K562 (cell line): ENCODE measurements around the gene UCP3. TPM values are rescaled to one million over a fixed set of nuclear protein-coding genes. Genes with fewer than 3 reads are reported as not detected.

Experiments
- ATAC-seq: fragments of 200-7000 bp; cut with Tn5 transposase; 3 replicates; pipeline ENCODE4 v1.9.1; 2020; ENCODE audit warnings: moderate library complexity
- BruUV-seq: library from RNA; stranded (reverse); fragments of 400-500 nt; replicated peaks from 2 replicates; lab custom pipeline; 2021; lab: Mats Ljungman, UMichigan
- CTCF ChIA-PET: fragments of 300-600 bp; formaldehyde crosslinking; extraction: SDS; loops from one replicate; lab custom pipeline; 2021; ENCODE audit warnings: low intra/inter-chr PET ratio; lab: Yijun Ruan, JAX
- POLR2A ChIA-PET: fragments of 300-600, 350-650 bp; sonication (Branson Sonifier 250); formaldehyde crosslinking; extraction: SDS; loops from one replicate; lab custom pipeline; 2021; ENCODE audit warnings: antibody characterized with exemption, inconsistent platforms; lab: Yijun Ruan, JAX
- DNase-seq, 4 experiments: peaks; one replicate each; pipeline versions ENCODE4 v3.0.0 to v3.0.0-alpha.2; 2011 to 2018; ENCODE audit warnings: low spot score in 3 of 4, mixed read lengths in 3 of 4; ENCODE audit errors: extremely low read depth in 1 of 4
- FAIRE-seq: peaks from 2 replicates; lab custom pipeline; 2011; peaks lifted over from hg19 to GRCh38; lab: Jason Lieb, UNC
- H2AFZ ChIP-seq: 2 replicates; pipeline ENCODE4 v1.6.0; 2011; ENCODE audit warnings: low read depth, low read length, control low read depth, inconsistent platforms
- H3K27ac ChIP-seq: fragments of 200-600 bp; 3 replicates; pipeline ENCODE4 v1.8.0; 2011; ENCODE audit warnings: low read depth, mild to moderate bottlenecking, control low read depth, inconsistent platforms, low read length, moderate library complexity, mixed read lengths; ENCODE audit errors: extremely low read depth
- H3K27me3 ChIP-seq, 2 experiments: fragments of 300-600 bp in 1 of 2; 2 replicates in 1 of 2; 3 replicates in 1 of 2; pipeline versions ENCODE4 v1.6.0 to v1.8.0; 2011; ENCODE audit warnings: inconsistent platforms in 2 of 2, low read length in 2 of 2, mild to moderate bottlenecking in 1 of 2, mixed read lengths in 1 of 2, moderate library complexity in 1 of 2; ENCODE audit not compliant: control insufficient read depth in 2 of 2, insufficient read depth in 2 of 2
- H3K36me3 ChIP-seq: fragments of 300-600 bp; 3 replicates; pipeline ENCODE4 v1.8.0; 2011; ENCODE audit warnings: mild to moderate bottlenecking, low read length, inconsistent platforms; ENCODE audit not compliant: control insufficient read depth, insufficient read depth
- H3K4me1 ChIP-seq, 2 experiments: fragments of 200-600 bp in 1 of 2; replicated peaks in 1 of 2; 2 replicates in 1 of 2; 3 replicates in 1 of 2; pipeline versions ENCODE4 v1.5.1 to v1.8.0; 2011; ENCODE audit warnings: inconsistent platforms in 2 of 2, low read length in 2 of 2, mild to moderate bottlenecking in 1 of 2, mixed read lengths in 1 of 2, moderate library complexity in 1 of 2; ENCODE audit not compliant: control insufficient read depth in 2 of 2, insufficient read depth in 2 of 2
- H3K4me2 ChIP-seq: 2 replicates; pipeline ENCODE4 v1.6.1; 2011; ENCODE audit warnings: low read length, control low read depth, inconsistent platforms, mixed read lengths; ENCODE audit not compliant: insufficient read depth
- H3K4me3 ChIP-seq: fragments of 200-600 bp; sonication (generic), shearing (Covaris generic); 2 replicates; pipeline ENCODE4 v1.5.1; 2016; ENCODE audit warnings: control low read depth, inconsistent platforms
- H3K79me2 ChIP-seq: fragments of 200-600 bp; 3 replicates; pipeline ENCODE4 v1.8.0; 2011; ENCODE audit warnings: low read length, inconsistent platforms; ENCODE audit not compliant: control insufficient read depth, insufficient read depth
- H3K9ac ChIP-seq, 2 experiments: 2 replicates each; pipeline versions ENCODE4 v1.6.0 to v1.6.1; 2011; ENCODE audit warnings: low read depth in 2 of 2, low read length in 2 of 2, control low read depth in 1 of 2, inconsistent platforms in 1 of 2, mild to moderate bottlenecking in 1 of 2, mixed read lengths in 1 of 2; ENCODE audit not compliant: insufficient read depth in 1 of 2
- H3K9me1 ChIP-seq: one replicate; pipeline ENCODE4 v1.6.0; 2011; ENCODE audit warnings: inconsistent platforms, mild to moderate bottlenecking, low read length, moderate library complexity; ENCODE audit not compliant: control insufficient read depth, insufficient read depth
- H3K9me3 ChIP-seq: replicated peaks from 2 replicates; pipeline ENCODE4 v1.5.1; 2011; ENCODE audit warnings: low read depth, low read length, inconsistent platforms; ENCODE audit not compliant: control insufficient read depth, insufficient read depth
- H4K20me1 ChIP-seq: replicated peaks from 2 replicates; pipeline ENCODE4 v1.6.1; 2011; ENCODE audit warnings: low read length, inconsistent platforms, mixed read lengths; ENCODE audit not compliant: control insufficient read depth, insufficient read depth
- ELF1 ChIP-seq: fragments of 200-800 bp; sonication (Bioruptor generic); IDR thresholded peaks from 2 replicates; pipeline ENCODE4 v1.6.1; 2016; ENCODE audit warnings: missing genetic modification characterization, missing compliant biosample characterization
- MTA2 ChIP-seq: fragments of 450-650 bp; IDR thresholded peaks from 2 replicates; pipeline ENCODE4 v1.6.1; 2016; ENCODE audit warnings: low read depth
- NCOA2 ChIP-seq, 2 experiments: fragments of 450-650 bp; IDR thresholded peaks; 2 replicates each; pipeline ENCODE4 v1.6.1; 2018; ENCODE audit warnings: mild to moderate bottlenecking in 2 of 2, moderate library complexity in 1 of 2; ENCODE audit not compliant: partially characterized antibody in 2 of 2
- POLR2G ChIP-seq: fragments of 200-400 bp; formaldehyde crosslinking; IDR thresholded peaks from 2 replicates; pipeline ENCODE4 v1.6.1; 2017; ENCODE audit warnings: low read depth, mild to moderate bottlenecking, antibody characterized with exemption, low read length, moderate library complexity
- RBFOX2 ChIP-seq: fragments of 200-400 bp; formaldehyde crosslinking; IDR thresholded peaks from 2 replicates; pipeline ENCODE4 v1.6.1; 2017; ENCODE audit warnings: low read depth, mild to moderate bottlenecking, low read length, moderate library complexity
- WGBS: fragments of 100-300 bp; shearing (Covaris generic); methylation state at CpG from one replicate; pipeline ENCODE4 v1.1.6; 2016; ENCODE audit warnings: low coverage, mixed read lengths; ENCODE audit not compliant: insufficient coverage; ENCODE audit errors: missing lambda C conversion rate; 5-methylcytosine and 5-hydroxymethylcytosine counted together
- in situ Hi-C: fragments of 300-500 bp; cut with MboI; formaldehyde crosslinking; loops from 4 replicates; pipeline ENCODE4 v1.15.0; 2018; ENCODE audit warnings: inconsistent platforms, mixed read lengths
- intact Hi-C: fragments of 100-400 bp; cut with micrococcal nuclease; formaldehyde crosslinking; loops from 2 replicates; pipeline ENCODE4 v1.14.2; 2022
- polyA plus RNA-seq, 8 experiments: library from polyadenylated mRNA; depleted of rRNA in 4 of 8; stranded (reverse) in 5 of 8; unstranded in 3 of 8; fragments of >200 nt; fragmentation: Nextera tagmentation in 2 of 8; fragmentation: Illumina TruSeq in 1 of 8; extraction: Ambion mirVana in 2 of 8; extraction: Trizol in 1 of 8; gene quantifications; 2 replicates each; pipeline versions ENCODE4 v1.2.1 to v1.2.3, GENCODE V29; 2011 to 2014; ENCODE audit warnings: inconsistent platforms in 1 of 8, missing spikeins in 1 of 8
- total RNA-seq, 7 experiments: library from RNA; depleted of rRNA in 6 of 7; stranded (reverse); fragments of >200 nt in 6 of 7; fragmentation: Illumina TruSeq in 2 of 7; extraction: Trizol in 2 of 7; gene quantifications; 2 replicates each; pipeline versions ENCODE4 v1.2.1 to v1.2.3, GENCODE V29; 2011 to 2021; ENCODE audit warnings: low replicate concordance in 1 of 7

UCP3 gene
- total and polyA plus RNA-seq, 9 of the 15 experiments (the other 6 are each of a cell fraction or from before 2014, with no cell fraction given) = 0.05 to 0.65 (median 0.25) TPM; not detected in 2

DNA sequence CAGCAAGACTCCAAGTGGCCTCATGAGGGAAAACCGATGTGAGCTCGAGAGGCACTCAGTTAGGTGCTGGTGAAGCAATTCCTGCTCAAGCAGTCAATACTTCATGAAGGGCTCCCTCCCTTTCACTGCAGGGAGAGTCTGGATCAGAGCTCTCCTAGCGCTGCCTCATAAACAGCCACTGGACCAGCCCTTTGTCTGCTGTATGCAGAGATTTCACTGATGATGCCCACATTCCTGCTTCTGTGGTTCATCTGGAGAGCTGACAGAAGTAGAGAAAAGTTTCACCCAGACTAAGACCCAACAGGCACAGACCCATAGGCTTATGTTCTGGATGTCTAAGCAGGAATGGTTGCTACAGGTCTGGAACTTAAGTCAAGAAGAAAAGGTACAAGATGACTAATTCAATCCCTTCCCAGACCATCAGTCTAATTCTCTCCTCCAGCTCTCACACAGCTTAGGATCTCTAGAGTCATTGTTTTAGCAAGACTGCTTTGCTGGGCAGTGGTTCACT is 30.3 kb downstream of the UCP3 start (continued):
- TF ChIP-seq MTA2 = no peak
- TF ChIP-seq, all 486 proteins: peak for 0

DNA sequence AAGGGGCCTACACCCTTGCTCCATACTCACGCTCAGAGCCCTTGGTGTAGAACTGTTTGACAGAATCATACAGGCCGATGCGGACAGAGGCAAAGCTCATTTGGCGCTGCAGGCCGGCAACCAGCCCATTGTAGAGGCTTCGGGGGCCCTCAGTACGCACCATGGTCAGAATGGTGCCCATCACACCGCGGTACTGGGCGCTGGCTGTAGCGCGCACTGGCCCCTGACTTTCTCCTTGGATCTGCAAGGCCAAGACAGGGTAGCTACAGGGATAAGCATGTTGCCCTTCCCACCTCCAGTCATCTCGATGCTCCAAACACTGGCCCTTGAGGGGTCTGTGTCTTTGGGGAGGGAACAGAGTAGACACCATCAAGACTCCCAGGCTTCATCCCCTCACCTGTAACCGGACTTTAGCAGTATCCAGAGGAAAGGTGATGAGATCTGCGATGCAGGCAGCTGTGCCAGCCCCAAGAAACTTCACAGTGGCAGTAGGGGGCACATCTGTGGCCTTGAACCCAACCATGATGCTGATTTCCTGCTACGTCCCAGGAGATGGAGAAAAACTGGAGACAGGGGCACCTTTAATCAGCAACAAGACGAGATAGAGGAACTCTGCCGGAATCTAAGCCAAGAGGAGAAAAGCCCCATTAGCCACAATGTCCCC is 30.9 kb downstream of the UCP3 start:
- Histone ChIP-seq H3K27me3 (no peaks in the 10 kb centered on the region), H3K79me2 (peaks cover 45% of the 10 kb centered on the region), H3K9me1 (peaks cover 3% of the 10 kb centered on the region), H3K4me1 (peaks cover 32 to 65% of the 10 kb centered on the region in 2 experiments), H4K20me1 (peaks cover 11% of the 10 kb centered on the region), H3K4me3 (no peak overlapping the region), H3K36me3 (peaks cover 78% of the 10 kb centered on the region), H2AFZ (no peak overlapping the region), H3K9me3 (no peaks in the 10 kb centered on the region), H3K4me2 (no peak overlapping the region), H3K9ac (peak overlapping the region in 1 of 2 experiments; percentile 31; a peak in 1 of 4 replicates), H3K27ac (no peak overlapping the region)
- ATAC-seq (no peak), DNase-seq (no peak), FAIRE-seq (no peak)
- BruUV-seq = no TSS peak
- TF ChIP-seq NCOA2 (IDR thresholded peaks at IDR 0.05; ENCODE audit: partially characterized antibody in 2 of 2) (no peak), RBFOX2 (peak; percentile 65), ELF1 (tag) (no peak), POLR2G (peak; percentile 41; the same call in 1 of the 2 replicates)
- intact Hi-C loops = no loop called here
- in situ Hi-C loops = no loop called here
- 95% methylated on average over 16 of the region's 18 CpGs for WGBS
- ChIA-PET POLR2A (interaction anchor here (1.2 to 5.8 kb wide), 3 partner anchors 6 to 108 kb away, joined by 3 to 54 read pairs (median 9); no protein-coding TSS in a partner anchor), CTCF (interaction anchor here (0.7 kb wide), 1 partner anchor 14 kb away, joined by 3 read pairs; no protein-coding TSS in a partner anchor)
